Measurements from ENCODE around the gene DMXL1. TPM values are rescaled to one million over a fixed set of nuclear protein-coding genes. Genes with fewer than 3 reads are reported as not detected.

The DMXL1 gene
- total and polyA plus RNA-seq, 2 experiments from 2014 or later: 12.0 to 32.4 TPM

GRCh38 chr5:119058979-119059529 is 11.8 kb upstream of the DMXL1 start:
- no peaks in the 10 kb centered on the region for H3K36me3 ChIP-seq (ENCODE audit: low read depth)
- in situ Hi-C loops (cut with MboI): no loop called here
- no peak overlapping the region for H3K27ac ChIP-seq
- H4K20me1 ChIP-seq (ENCODE audit: insufficient read depth): no peaks in the 10 kb centered on the region
- DNase-seq: no peak
- no peak overlapping the region for H3K4me2 ChIP-seq (ENCODE audit: unreplicated experiment)
- no peak overlapping the region for H3K9ac ChIP-seq
- H3K79me2 ChIP-seq (ENCODE audit: insufficient read depth): no peaks in the 10 kb centered on the region
- H3K9me3 ChIP-seq (ENCODE audit: low read depth): no peaks in the 10 kb centered on the region
- H3K4me1 ChIP-seq (ENCODE audit: insufficient read depth): 0 out of 2 replicates have a peak, but pooled peaks cover 3% of the 10 kb centered on the region
- H3K4me3 ChIP-seq: no peak overlapping the region
- no peak overlapping the region for H2AFZ ChIP-seq
- TF ChIP-seq EZH2 (IDR thresholded peaks at IDR 0.05; ENCODE audit: insufficient read depth, poor library complexity, severe bottlenecking) (no peak), EZH2phosphoT487 (IDR thresholded peaks at IDR 0.05; ENCODE audit: insufficient read depth, low read depth) (no peak)
- no peaks in the 10 kb centered on the region for H3K9me2 ChIP-seq (ENCODE audit: insufficient read depth)
- H3F3A ChIP-seq (ENCODE audit: insufficient read depth): peaks cover 2% of the 10 kb centered on the region; the same call in 1 of the 2 replicates
- H3K27me3 ChIP-seq (replicated peaks; ENCODE audit: insufficient read depth): no peaks in the 10 kb centered on the region

- TF ChIP-seq EZH2phosphoT487 (IDR thresholded peaks at IDR 0.05; ENCODE audit: insufficient read depth, low read depth) (no peak), EZH2 (IDR thresholded peaks at IDR 0.05; ENCODE audit: insufficient read depth, poor library complexity, severe bottlenecking) (no peak)
- H3K9me2 ChIP-seq (ENCODE audit: insufficient read depth): no peaks in the 10 kb centered on the region
- in situ Hi-C loops (cut with MboI): no loop called here
- H3K4me2 ChIP-seq (ENCODE audit: unreplicated experiment): no peak overlapping the region
- H3K27ac ChIP-seq: no peak overlapping the region
- no peaks in the 10 kb centered on the region for H4K20me1 ChIP-seq (ENCODE audit: insufficient read depth)
- H3K36me3 ChIP-seq (ENCODE audit: low read depth): no peaks in the 10 kb centered on the region
- 0 out of 2 replicates have a peak, but pooled peaks cover 3% of the 10 kb centered on the region for H3K4me1 ChIP-seq (ENCODE audit: insufficient read depth)
- no peak overlapping the region for H3K4me3 ChIP-seq
- no peaks in the 10 kb centered on the region for H3K9me3 ChIP-seq (ENCODE audit: low read depth)
- no peak overlapping the region for H3K9ac ChIP-seq
- DNase-seq: no peak
- peaks cover 5% of the 10 kb centered on the region; the same call in 1 of the 2 replicates for H3F3A ChIP-seq (ENCODE audit: insufficient read depth)
- H3K79me2 ChIP-seq (ENCODE audit: insufficient read depth): no peaks in the 10 kb centered on the region
- H3K27me3 ChIP-seq (replicated peaks; ENCODE audit: insufficient read depth): no peaks in the 10 kb centered on the region
- no peak overlapping the region for H2AFZ ChIP-seq
These were observed 11.1 kb upstream of the DMXL1 start for GRCh38 chr5:119059740-119060255.

- no peaks in the 10 kb centered on the region for H3K79me2 ChIP-seq (ENCODE audit: insufficient read depth)
- 56 to 57% methylated on average over 5 of the region's 5 CpGs for WGBS, 2 experiments (ENCODE audit: low coverage in 1 of 2, low lambda C conversion rate in 2 of 2, missing lambda C conversion rate in 2 of 2)
- no peaks in the 10 kb centered on the region for H3K9me3 ChIP-seq (ENCODE audit: low read depth)
- TF ChIP-seq EZH2 (IDR thresholded peaks at IDR 0.05; ENCODE audit: insufficient read depth, poor library complexity, severe bottlenecking) (no peak), EZH2phosphoT487 (IDR thresholded peaks at IDR 0.05; ENCODE audit: insufficient read depth, low read depth) (no peak)
- H4K20me1 ChIP-seq (ENCODE audit: insufficient read depth): no peaks in the 10 kb centered on the region
- H3K36me3 ChIP-seq (ENCODE audit: low read depth): no peaks in the 10 kb centered on the region
- H2AFZ ChIP-seq: no peak overlapping the region
- H3K9ac ChIP-seq: no peak overlapping the region
- peaks cover 5% of the 10 kb centered on the region; the same call in 1 of the 2 replicates for H3F3A ChIP-seq (ENCODE audit: insufficient read depth)
- H3K9me2 ChIP-seq (ENCODE audit: insufficient read depth): no peaks in the 10 kb centered on the region
- H3K4me2 ChIP-seq (ENCODE audit: unreplicated experiment): no peak overlapping the region
- no peak overlapping the region for H3K4me3 ChIP-seq
- DNase-seq: peak; percentile 45
- in situ Hi-C loops (cut with MboI): no loop called here
- H3K27ac ChIP-seq: no peak overlapping the region
- 0 out of 2 replicates have a peak, but pooled peaks cover 3% of the 10 kb centered on the region for H3K4me1 ChIP-seq (ENCODE audit: insufficient read depth)
- no peaks in the 10 kb centered on the region for H3K27me3 ChIP-seq (replicated peaks; ENCODE audit: insufficient read depth)
These were observed 7.1 kb upstream of the DMXL1 start for GRCh38 chr5:119063579-119064379.

GRCh38 chr5:119067450-119067849 is 3.4 kb upstream of the DMXL1 start:
- in situ Hi-C loops (cut with MboI): no loop called here
- no peaks in the 10 kb centered on the region for H4K20me1 ChIP-seq (ENCODE audit: insufficient read depth)

More at GRCh38 chr5:119067450-119067849, 3.4 kb upstream of the DMXL1 start:
- H2AFZ ChIP-seq: no peak overlapping the region
- WGBS, 2 experiments (ENCODE audit: low coverage in 1 of 2, low lambda C conversion rate in 2 of 2, missing lambda C conversion rate in 2 of 2): 88 to 91% methylated on average over 4 of the region's 4 CpGs
- no peaks in the 10 kb centered on the region for H3K27me3 ChIP-seq (replicated peaks; ENCODE audit: insufficient read depth)
- H3K79me2 ChIP-seq (ENCODE audit: insufficient read depth): peaks cover 11% of the 10 kb centered on the region
- H3K36me3 ChIP-seq (ENCODE audit: low read depth): no peaks in the 10 kb centered on the region
- no peaks in the 10 kb centered on the region for H3K9me2 ChIP-seq (ENCODE audit: insufficient read depth)
- no peak overlapping the region for H3K9ac ChIP-seq
- H3K4me3 ChIP-seq: no peak overlapping the region
- no peaks in the 10 kb centered on the region for H3K9me3 ChIP-seq (ENCODE audit: low read depth)
- H3F3A ChIP-seq (ENCODE audit: insufficient read depth): peaks cover 16% of the 10 kb centered on the region
- TF ChIP-seq EZH2 (IDR thresholded peaks at IDR 0.05; ENCODE audit: insufficient read depth, poor library complexity, severe bottlenecking) (no peak), EZH2phosphoT487 (IDR thresholded peaks at IDR 0.05; ENCODE audit: insufficient read depth, low read depth) (no peak)
- H3K4me1 ChIP-seq (ENCODE audit: insufficient read depth): peaks cover 15% of the 10 kb centered on the region; the same call in 1 of the 2 replicates
- no peak overlapping the region for H3K4me2 ChIP-seq (ENCODE audit: unreplicated experiment)
- DNase-seq: no peak
- no peak overlapping the region for H3K27ac ChIP-seq

Measured in GM23248 (cell line).